B cell (primary cell): ENCODE measurements around the gene POU2F3.

ENCODE experiments used
- EZH2 ChIP-seq: IDR thresholded peaks from 2 replicates; pipeline ENCODE4 v1.6.1; 2012; ENCODE audit warnings: borderline replicate concordance, low read depth, mild to moderate bottlenecking, moderate library complexity, low read length; ENCODE audit not compliant: insufficient read depth, poor library complexity, severe bottlenecking
- TF ChIP-seq, protein P1 (sequence below): fragments of 200-600 bp; IDR thresholded peaks from one replicate; pipeline ENCODE4 v1.8.0; 2022; ENCODE audit warnings: antibody characterized with exemption, mild to moderate bottlenecking

DNA sequence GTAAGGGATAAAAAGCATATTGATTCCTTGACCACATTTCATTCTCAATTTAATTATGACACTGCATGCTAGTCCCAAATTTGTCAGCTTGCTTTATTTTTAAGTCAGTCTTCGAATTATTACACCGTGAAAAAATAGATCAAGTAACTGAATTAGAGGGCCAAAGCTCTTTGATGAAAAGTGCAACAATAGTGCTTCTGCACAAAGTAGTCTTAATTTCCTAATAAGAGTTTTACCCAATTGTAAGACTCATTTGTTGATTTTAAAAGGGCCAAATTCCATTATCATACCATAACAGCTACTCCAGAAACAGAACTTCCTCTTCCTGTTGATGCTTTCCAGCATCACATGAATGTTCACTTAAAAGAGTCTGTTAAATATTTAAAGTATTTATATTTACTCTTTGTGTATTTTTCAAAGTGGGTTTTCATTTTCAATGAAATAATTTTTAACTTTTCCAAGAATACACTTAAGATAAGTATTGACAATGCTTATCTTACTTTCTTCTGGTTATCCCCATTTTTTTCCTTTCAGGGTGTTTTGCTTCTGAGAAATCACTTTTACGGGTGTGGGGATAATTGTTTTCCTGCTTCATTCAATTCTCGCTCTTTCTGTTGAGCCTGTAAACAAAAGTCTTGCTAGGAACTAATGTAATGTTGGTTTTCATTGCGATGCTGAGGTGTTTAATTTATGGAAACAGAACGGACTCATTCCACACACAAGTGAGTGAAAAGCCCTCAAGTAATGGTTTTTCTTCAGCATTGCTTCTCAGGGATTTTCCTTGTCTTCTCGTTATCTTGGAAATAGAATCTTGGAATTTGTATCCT, 98.4 kb downstream of the POU2F3 start:
- TF ChIP-seq, protein P1, sequence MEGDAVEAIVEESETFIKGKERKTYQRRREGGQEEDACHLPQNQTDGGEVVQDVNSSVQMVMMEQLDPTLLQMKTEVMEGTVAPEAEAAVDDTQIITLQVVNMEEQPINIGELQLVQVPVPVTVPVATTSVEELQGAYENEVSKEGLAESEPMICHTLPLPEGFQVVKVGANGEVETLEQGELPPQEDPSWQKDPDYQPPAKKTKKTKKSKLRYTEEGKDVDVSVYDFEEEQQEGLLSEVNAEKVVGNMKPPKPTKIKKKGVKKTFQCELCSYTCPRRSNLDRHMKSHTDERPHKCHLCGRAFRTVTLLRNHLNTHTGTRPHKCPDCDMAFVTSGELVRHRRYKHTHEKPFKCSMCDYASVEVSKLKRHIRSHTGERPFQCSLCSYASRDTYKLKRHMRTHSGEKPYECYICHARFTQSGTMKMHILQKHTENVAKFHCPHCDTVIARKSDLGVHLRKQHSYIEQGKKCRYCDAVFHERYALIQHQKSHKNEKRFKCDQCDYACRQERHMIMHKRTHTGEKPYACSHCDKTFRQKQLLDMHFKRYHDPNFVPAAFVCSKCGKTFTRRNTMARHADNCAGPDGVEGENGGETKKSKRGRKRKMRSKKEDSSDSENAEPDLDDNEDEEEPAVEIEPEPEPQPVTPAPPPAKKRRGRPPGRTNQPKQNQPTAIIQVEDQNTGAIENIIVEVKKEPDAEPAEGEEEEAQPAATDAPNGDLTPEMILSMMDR = no peak
- TF ChIP-seq EZH2 = no peak
